Fibroblast of the aortic adventitia (primary cell): ENCODE measurements around the gene CPXM1. TPM values are rescaled to one million over a fixed set of nuclear protein-coding genes. Genes with fewer than 3 reads are reported as not detected.

Experiments used
- DNase-seq: peaks from one replicate; pipeline ENCODE4 v3.0.0-alpha.2; 2010; ENCODE audit warnings: low read depth
- H3K4me3 ChIP-seq: 2 replicates; pipeline ENCODE4 v1.5.1; 2011; ENCODE audit warnings: low read depth, mild to moderate bottlenecking, control low read depth, low read length, moderate library complexity
- total RNA-seq: library from RNA; depleted of rRNA; stranded (reverse); fragments of >200 nt; gene quantifications from 2 replicates; pipeline ENCODE4 v1.2.3, GENCODE V29; 2012; ENCODE audit warnings: low replicate concordance
- TF ChIP-seq, protein P1 (sequence below): IDR thresholded peaks from 2 replicates; pipeline ENCODE4 v1.5.1; 2011; ENCODE audit warnings: mild to moderate bottlenecking, low read length, control low read depth, inconsistent platforms; ENCODE audit not compliant: insufficient read depth

CPXM1 gene
- total RNA-seq: 3.8 and 48.5 TPM in 2 replicates

DNA sequence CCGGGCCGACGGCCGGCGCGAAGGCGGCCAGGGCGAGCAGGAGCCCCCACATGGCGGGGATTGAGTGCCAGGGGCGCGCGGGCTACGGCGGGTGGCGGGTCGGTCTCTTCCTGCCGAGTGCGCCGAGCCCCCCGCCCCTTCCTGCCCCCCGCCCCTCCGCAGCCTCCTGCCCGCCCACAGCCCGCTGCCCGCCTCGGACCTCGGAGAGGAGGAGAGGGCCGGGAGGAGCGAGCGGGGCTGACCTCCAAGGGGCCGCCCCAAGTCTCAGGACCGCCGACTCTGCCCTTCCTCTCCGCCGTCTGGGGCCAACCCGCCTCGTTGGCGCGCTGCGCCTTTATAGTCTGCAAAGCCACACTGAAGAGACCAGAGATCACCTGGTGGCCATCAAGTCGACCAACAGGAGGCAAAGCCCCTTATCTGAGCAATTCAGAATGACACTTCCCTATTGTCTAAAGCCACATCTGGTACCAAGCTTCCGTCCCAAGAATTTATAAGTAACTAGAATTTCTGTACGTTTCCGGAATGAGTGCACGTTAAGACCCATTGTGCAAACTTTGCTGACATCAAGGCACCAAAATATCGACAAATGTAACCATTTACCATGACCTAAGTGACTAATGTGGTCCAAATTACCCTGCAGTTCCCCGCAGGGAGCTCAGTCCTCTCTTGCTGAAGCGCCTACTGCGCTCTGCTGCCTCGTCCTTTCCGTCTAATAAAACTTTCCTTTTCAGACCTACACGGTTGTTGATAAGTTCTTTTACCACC, at the start of gene CPXM1:
Gene CPXM1 (minus strand): TSS at position 107 of the 765 bp plus-strand sequence. CDS start 55 bp downstream, at position 52.
- TF ChIP-seq, protein P1, sequence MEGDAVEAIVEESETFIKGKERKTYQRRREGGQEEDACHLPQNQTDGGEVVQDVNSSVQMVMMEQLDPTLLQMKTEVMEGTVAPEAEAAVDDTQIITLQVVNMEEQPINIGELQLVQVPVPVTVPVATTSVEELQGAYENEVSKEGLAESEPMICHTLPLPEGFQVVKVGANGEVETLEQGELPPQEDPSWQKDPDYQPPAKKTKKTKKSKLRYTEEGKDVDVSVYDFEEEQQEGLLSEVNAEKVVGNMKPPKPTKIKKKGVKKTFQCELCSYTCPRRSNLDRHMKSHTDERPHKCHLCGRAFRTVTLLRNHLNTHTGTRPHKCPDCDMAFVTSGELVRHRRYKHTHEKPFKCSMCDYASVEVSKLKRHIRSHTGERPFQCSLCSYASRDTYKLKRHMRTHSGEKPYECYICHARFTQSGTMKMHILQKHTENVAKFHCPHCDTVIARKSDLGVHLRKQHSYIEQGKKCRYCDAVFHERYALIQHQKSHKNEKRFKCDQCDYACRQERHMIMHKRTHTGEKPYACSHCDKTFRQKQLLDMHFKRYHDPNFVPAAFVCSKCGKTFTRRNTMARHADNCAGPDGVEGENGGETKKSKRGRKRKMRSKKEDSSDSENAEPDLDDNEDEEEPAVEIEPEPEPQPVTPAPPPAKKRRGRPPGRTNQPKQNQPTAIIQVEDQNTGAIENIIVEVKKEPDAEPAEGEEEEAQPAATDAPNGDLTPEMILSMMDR: no peak
- H3K4me3 ChIP-seq: peak within 1 kb of the TSS; percentile 51
- no peak for DNase-seq

- no peak for DNase-seq
- TF ChIP-seq, protein P1: no peak
- H3K4me3 ChIP-seq: no peak overlapping the region
These were observed 49.1 kb upstream of the CPXM1 start for GRCh38 chr20:2849529-2849928.

- H3K4me3 ChIP-seq: no peak overlapping the region
- TF ChIP-seq, protein P1: no peak
These were observed 47.4 kb upstream of the CPXM1 start for GRCh38 chr20:2847802-2848201.

GRCh38 chr20:2846698-2847097, 46.3 kb upstream of the CPXM1 start:
- TF ChIP-seq, protein P1: no peak
- no peak overlapping the region for H3K4me3 ChIP-seq
- DNase-seq: no peak

More at GRCh38 chr20:2847802-2848201, 47.4 kb upstream of the CPXM1 start:
- no peak for DNase-seq

DNA sequence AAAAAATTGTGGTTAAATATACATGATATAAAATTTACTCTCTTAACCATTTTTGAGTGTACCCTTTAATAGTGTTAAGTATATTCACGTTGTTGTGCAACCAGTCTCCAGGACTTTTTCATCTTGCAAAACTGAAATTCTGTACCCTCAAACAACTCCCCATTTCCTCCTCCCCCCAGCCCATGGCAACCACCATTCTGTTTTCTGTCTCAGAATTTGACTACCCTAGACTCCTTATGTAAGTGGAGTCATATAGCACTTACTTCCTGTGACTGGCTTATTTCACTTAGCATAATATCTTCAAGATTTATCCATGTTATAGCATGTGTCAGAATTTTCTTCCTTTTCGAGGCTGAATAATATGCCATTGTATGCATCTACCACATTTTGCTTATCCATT, 45.2 kb upstream of the CPXM1 start:
- TF ChIP-seq, protein P1: no peak
- DNase-seq: no peak
- H3K4me3 ChIP-seq: no peak overlapping the region

DNA sequence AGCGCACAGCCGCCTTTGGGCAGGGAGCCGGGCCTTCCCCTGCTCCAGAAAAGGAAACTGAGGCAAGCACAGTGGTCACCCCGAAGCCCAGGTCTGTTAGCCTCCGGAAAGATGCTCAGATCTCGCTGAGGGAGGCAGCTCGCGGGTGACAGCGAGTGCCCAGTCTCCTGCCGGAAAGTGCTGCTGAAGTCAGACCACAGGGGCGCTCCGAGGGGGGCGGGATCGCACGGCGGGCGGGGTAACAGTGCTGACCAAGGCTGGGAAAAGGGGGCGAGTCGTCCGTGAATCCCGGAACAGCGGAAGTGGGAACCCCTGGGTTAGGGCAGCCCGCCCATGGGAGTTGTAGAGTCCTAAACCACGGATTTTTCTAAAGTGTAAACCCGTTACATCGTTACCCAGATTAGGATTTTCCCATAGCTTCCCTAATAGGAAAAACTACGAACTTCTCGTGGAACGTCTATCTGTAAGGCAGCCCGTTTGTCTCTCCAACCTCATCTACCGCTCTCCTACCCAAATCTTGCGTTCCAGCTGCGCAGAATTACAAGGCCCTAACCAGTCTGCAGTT, 40.6 kb upstream of the CPXM1 start:
- H3K4me3 ChIP-seq: peak overlapping the region; percentile 88
- peak; percentile 66 for DNase-seq
- TF ChIP-seq, protein P1: no peak
